Measurements from ENCODE around the gene NUDT14.

Gene NUDT14

GRCh38 chr14:105226198-105226597 lies 45.1 kb upstream of the NUDT14 start:
- no peak for ATAC-seq
- no peak for TF ChIP-seq TCF4 (CRISPR knock-in tag; IDR thresholded peaks at IDR 0.05; ENCODE audit: borderline replicate concordance)
- no peak for TF ChIP-seq ARNTL (CRISPR knock-in tag; IDR thresholded peaks at IDR 0.05; ENCODE audit: borderline replicate concordance, low read depth)
- TF ChIP-seq RARB (CRISPR knock-in tag; IDR thresholded peaks at IDR 0.05): no peak
- no peak for TF ChIP-seq ESRRG (CRISPR knock-in tag; IDR thresholded peaks at IDR 0.05)
- TF ChIP-seq SNAI2 (CRISPR knock-in tag; IDR thresholded peaks at IDR 0.05): no peak
- no peak for TF ChIP-seq GLIS3 (CRISPR knock-in tag; IDR thresholded peaks at IDR 0.05)
- no peak for TF ChIP-seq CSDC2 (CRISPR knock-in tag; IDR thresholded peaks at IDR 0.05)
- TF ChIP-seq ZFP30 (CRISPR knock-in tag; IDR thresholded peaks at IDR 0.05): no peak
- TF ChIP-seq CREB5 (CRISPR knock-in tag; IDR thresholded peaks at IDR 0.05; ENCODE audit: low read depth): no peak
- no peak for TF ChIP-seq ZC3H10 (CRISPR knock-in tag; IDR thresholded peaks at IDR 0.05)

- no peak for ATAC-seq
- TF ChIP-seq ZFP3 (CRISPR knock-in tag; IDR thresholded peaks at IDR 0.05) (no peak), ISL1 (CRISPR knock-in tag; IDR thresholded peaks at IDR 0.05) (no peak), ARNTL (CRISPR knock-in tag; IDR thresholded peaks at IDR 0.05; ENCODE audit: borderline replicate concordance, low read depth) (no peak), TSHZ2 (CRISPR knock-in tag; IDR thresholded peaks at IDR 0.05) (no peak), BACH2 (CRISPR knock-in tag; IDR thresholded peaks at IDR 0.05; ENCODE audit: borderline replicate concordance) (no peak)
Measured at GRCh38 chr14:105224845-105225570, 43.9 kb upstream of the NUDT14 start.

GRCh38 chr14:105223770-105224544 lies 42.8 kb upstream of the NUDT14 start:
- no peak for ATAC-seq

GRCh38 chr14:105223260-105223659 lies 42.1 kb upstream of the NUDT14 start:
- no peak for ATAC-seq

More at GRCh38 chr14:105223770-105224544, 42.8 kb upstream of the NUDT14 start:
- TF ChIP-seq ZNF8 (CRISPR knock-in tag; IDR thresholded peaks at IDR 0.05) (no peak), TCF4 (CRISPR knock-in tag; IDR thresholded peaks at IDR 0.05; ENCODE audit: borderline replicate concordance) (no peak), ZFP30 (CRISPR knock-in tag; IDR thresholded peaks at IDR 0.05) (no peak), PPARA (CRISPR knock-in tag; IDR thresholded peaks at IDR 0.05; ENCODE audit: borderline replicate concordance) (no peak), RARB (CRISPR knock-in tag; IDR thresholded peaks at IDR 0.05) (no peak), CSDC2 (CRISPR knock-in tag; IDR thresholded peaks at IDR 0.05) (no peak), ARNTL (CRISPR knock-in tag; IDR thresholded peaks at IDR 0.05; ENCODE audit: borderline replicate concordance, low read depth) (no peak), ZC3H10 (CRISPR knock-in tag; IDR thresholded peaks at IDR 0.05) (no peak), SNAI2 (CRISPR knock-in tag; IDR thresholded peaks at IDR 0.05) (no peak)

More at GRCh38 chr14:105223260-105223659, 42.1 kb upstream of the NUDT14 start:
- TF ChIP-seq SNAI2 (CRISPR knock-in tag; IDR thresholded peaks at IDR 0.05) (no peak), TOX (CRISPR knock-in tag; IDR thresholded peaks at IDR 0.05; ENCODE audit: borderline replicate concordance) (no peak), TSHZ2 (CRISPR knock-in tag; IDR thresholded peaks at IDR 0.05) (no peak), ARNTL (CRISPR knock-in tag; IDR thresholded peaks at IDR 0.05; ENCODE audit: borderline replicate concordance, low read depth) (no peak), ZNF565 (CRISPR knock-in tag; conservative IDR thresholded peaks at IDR 0.05; ENCODE audit: low read depth) (no peak), TCF4 (CRISPR knock-in tag; IDR thresholded peaks at IDR 0.05; ENCODE audit: borderline replicate concordance) (no peak)
